Measurements from ENCODE around the gene CACNA2D2. TPM values are rescaled to one million over a fixed set of nuclear protein-coding genes. Genes with fewer than 3 reads are reported as not detected.
A peak's percentile ranks its signal among the peaks of the same experiment; 100 is the strongest.

CACNA2D2 gene
- total and polyA plus RNA-seq, 2 of the 13 experiments (the other 11 are each of a cell fraction or from before 2014, with no cell fraction given) = not detected

- peaks cover 7% of the 10 kb centered on the region for H3K4me1 ChIP-seq (ENCODE audit: insufficient read depth, low read length)
- no peak overlapping the region for H3K9ac ChIP-seq (ENCODE audit: insufficient read depth, low read depth, low read length)
- intact Hi-C loops (cut with micrococcal nuclease; ENCODE audit: unreplicated experiment) = loop anchor here (5.0 kb wide), 1 partner anchor 145 kb away; no protein-coding TSS in a partner anchor
- H3K36me3 ChIP-seq (replicated peaks in 1 of 2; ENCODE audit: control insufficient read depth in 1 of 2, insufficient read depth in 2 of 2, low read length in 2 of 2) = no peaks in the 10 kb centered on the region
- peak; percentile 46 for ATAC-seq
- FAIRE-seq = no peak
- H3K4me2 ChIP-seq (ENCODE audit: low read depth, low read length) = no peak overlapping the region
- no peak overlapping the region for H3K27ac ChIP-seq (ENCODE audit: extremely low read length, insufficient read depth, low read length)
- ChIA-PET POLR2A (no interaction called here), CTCF (ENCODE audit: low intra/inter-chr PET ratio, low total read pairs) (no interaction called here)
- peaks cover 13 to 58% of the 10 kb centered on the region in 2 experiments for H3K27me3 ChIP-seq (ENCODE audit: control insufficient read depth in 1 of 2, insufficient read depth in 2 of 2, low read length in 2 of 2)
- H3K79me2 ChIP-seq (ENCODE audit: insufficient read depth, low read length) = no peaks in the 10 kb centered on the region
- no peak overlapping the region for H2AFZ ChIP-seq (ENCODE audit: low read length)
- 0% methylated on average over 7 of the region's 8 CpGs for WGBS (ENCODE audit: low lambda C conversion rate)
- TF ChIP-seq HMG20B (CRISPR knock-in tag; conservative IDR thresholded peaks at IDR 0.05) (no peak), RORA (CRISPR knock-in tag; IDR thresholded peaks at IDR 0.05) (no peak), ZSCAN22 (CRISPR knock-in tag; IDR thresholded peaks at IDR 0.05) (no peak), KDM6A (CRISPR knock-in tag; IDR thresholded peaks at IDR 0.05; ENCODE audit: low read depth) (no peak), GRHL1 (CRISPR knock-in tag; conservative IDR thresholded peaks at IDR 0.05) (no peak), PAWR (CRISPR knock-in tag; IDR thresholded peaks at IDR 0.05; ENCODE audit: borderline replicate concordance) (no peak), ZNF460 (CRISPR knock-in tag; IDR thresholded peaks at IDR 0.05; ENCODE audit: borderline replicate concordance) (no peak), CBX2 (IDR thresholded peaks at IDR 0.05; ENCODE audit: low read depth, low read length) (no peak), CBX2 (CRISPR knock-in tag; IDR thresholded peaks at IDR 0.05; ENCODE audit: low read depth) (no peak), ZNF879 (CRISPR knock-in tag; IDR thresholded peaks at IDR 0.05) (no peak), HMGXB3 (CRISPR knock-in tag; IDR thresholded peaks at IDR 0.05; ENCODE audit: borderline replicate concordance) (no peak), ZNF687 (CRISPR knock-in tag; IDR thresholded peaks at IDR 0.05) (no peak), ZNF468 (CRISPR knock-in tag; IDR thresholded peaks at IDR 0.05) (no peak), PAF1 (CRISPR knock-in tag; IDR thresholded peaks at IDR 0.05) (no peak)
- no peak overlapping the region for H3K4me3 ChIP-seq (replicated peaks in 1 of 3; ENCODE audit: insufficient read depth in 1 of 3, low read depth in 2 of 3, low read length in 3 of 3)
- no peaks in the 10 kb centered on the region for H3K9me3 ChIP-seq (ENCODE audit: low read length)
- in situ Hi-C loops (cut with HindIII; ENCODE audit: extremely low pct_ligation_motif_present, low pct_unique_long_range_greater_than_20kb) = no loop called here
- DNase-seq (ENCODE audit: low spot score) = no peak
- no peaks in the 10 kb centered on the region for H4K20me1 ChIP-seq (ENCODE audit: insufficient read depth, low read length)
- no TSS peak for BruUV-seq (replicated peaks)
These were observed 131.1 kb downstream of the CACNA2D2 start for GRCh38 chr3:50372349-50372748.

All from HepG2 (cell line).